Glutamatergic neuron (in vitro differentiated cells): Measurements from ENCODE around the gene MRPS14. TPM values are rescaled to one million over a fixed set of nuclear protein-coding genes. Genes with fewer than 3 reads are reported as not detected.

Experiments used
- DNase-seq: peaks from one replicate; pipeline ENCODE4 v3.0.0; 2022
- H3K27ac Mint-ChIP-seq: one replicate; pipeline ENCODE4 v1.8.0; 2020; ENCODE audit warnings: mild to moderate bottlenecking, mixed read lengths, inconsistent platforms; ENCODE audit not compliant: unreplicated experiment
- H3K27me3 Mint-ChIP-seq: one replicate; pipeline ENCODE4 v1.8.0; 2020; ENCODE audit warnings: mild to moderate bottlenecking, moderate library complexity, mixed read lengths, inconsistent platforms; ENCODE audit not compliant: unreplicated experiment
- H3K36me3 Mint-ChIP-seq: one replicate; pipeline ENCODE4 v1.8.0; 2020; ENCODE audit warnings: mild to moderate bottlenecking, mixed read lengths, inconsistent platforms; ENCODE audit not compliant: unreplicated experiment
- H3K4me1 Mint-ChIP-seq: one replicate; pipeline ENCODE4 v1.8.0; 2020; ENCODE audit warnings: mild to moderate bottlenecking, low read depth, mixed read lengths, inconsistent platforms; ENCODE audit not compliant: unreplicated experiment
- H3K4me3 Mint-ChIP-seq: one replicate; pipeline ENCODE4 v1.8.0; 2020; ENCODE audit warnings: mild to moderate bottlenecking, mixed read lengths, inconsistent platforms; ENCODE audit not compliant: unreplicated experiment
- H3K9me3 Mint-ChIP-seq: one replicate; pipeline ENCODE4 v1.8.0; 2020; ENCODE audit warnings: mild to moderate bottlenecking, moderate library complexity, mixed read lengths, inconsistent platforms; ENCODE audit not compliant: unreplicated experiment
- CTCF ChIP-seq: fragments of 200-600 bp; sonication (generic); IDR thresholded peaks from one replicate; pipeline ENCODE4 v1.5.0; 2021; ENCODE audit not compliant: partially characterized antibody, unreplicated experiment
- total RNA-seq: library from RNA; stranded (reverse); fragmentation: NEBNext Ultra II Directional; extraction: Animal tissue kit (Norgen Biotek cat#: 25700); gene quantifications from one replicate; pipeline ENCODE4 v1.2.1, GENCODE V29; 2021; ENCODE audit not compliant: unreplicated experiment

MRPS14 gene
- total RNA-seq, 1 donor from 2014 or later, result 35.3 TPM

- Mint-ChIP-seq H3K27me3 (no peaks in the 10 kb centered on the region), H3K4me1 (peaks cover 4% of the 10 kb centered on the region), H3K4me3 (no peak overlapping the region), H3K27ac (no peak overlapping the region), H3K36me3 (no peaks in the 10 kb centered on the region), H3K9me3 (no peaks in the 10 kb centered on the region)
- TF ChIP-seq CTCF, result no peak
- DNase-seq, result no peak
Measured at GRCh38 chr1:175009532-175009931, 13.7 kb downstream of the MRPS14 start.

DNA sequence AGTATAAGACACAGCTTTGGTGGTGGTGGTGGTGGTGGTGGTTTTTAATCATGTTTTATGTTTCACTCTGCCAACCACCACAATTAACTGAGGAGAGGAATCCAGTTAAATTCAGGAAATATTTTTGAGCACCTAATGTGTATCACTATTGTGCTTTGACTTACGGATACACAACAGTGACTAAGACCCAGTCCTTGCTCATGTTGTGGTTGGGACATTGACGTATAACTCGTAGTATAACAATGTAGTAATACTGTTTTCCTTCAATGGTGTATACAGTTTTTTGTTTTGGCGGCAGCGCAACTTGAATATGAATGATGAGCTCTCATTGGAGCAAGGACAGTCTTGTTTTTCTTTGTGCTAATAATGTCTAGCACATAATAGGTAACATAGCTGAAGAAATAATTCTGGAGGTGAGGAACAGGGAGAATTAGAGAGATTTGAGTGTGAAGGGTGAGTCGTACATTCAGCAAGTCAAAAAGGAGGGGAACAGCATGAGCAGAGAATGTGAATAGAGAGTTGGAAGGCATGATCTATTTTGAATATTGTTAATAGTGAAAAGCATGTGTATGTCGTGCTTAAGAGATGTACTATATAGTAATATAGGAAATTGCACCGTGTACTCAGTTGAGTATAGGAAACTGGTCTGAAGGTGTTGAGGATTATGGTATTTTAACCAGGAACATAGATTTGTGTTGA is 18.0 kb downstream of the MRPS14 start:
- Mint-ChIP-seq H3K4me1 (peaks cover 13% of the 10 kb centered on the region), H3K36me3 (no peaks in the 10 kb centered on the region), H3K27me3 (peaks cover 7% of the 10 kb centered on the region), H3K27ac (no peak overlapping the region), H3K9me3 (peaks cover 4% of the 10 kb centered on the region), H3K4me3 (no peak overlapping the region)
- TF ChIP-seq CTCF, result no peak
- DNase-seq, result no peak

DNA sequence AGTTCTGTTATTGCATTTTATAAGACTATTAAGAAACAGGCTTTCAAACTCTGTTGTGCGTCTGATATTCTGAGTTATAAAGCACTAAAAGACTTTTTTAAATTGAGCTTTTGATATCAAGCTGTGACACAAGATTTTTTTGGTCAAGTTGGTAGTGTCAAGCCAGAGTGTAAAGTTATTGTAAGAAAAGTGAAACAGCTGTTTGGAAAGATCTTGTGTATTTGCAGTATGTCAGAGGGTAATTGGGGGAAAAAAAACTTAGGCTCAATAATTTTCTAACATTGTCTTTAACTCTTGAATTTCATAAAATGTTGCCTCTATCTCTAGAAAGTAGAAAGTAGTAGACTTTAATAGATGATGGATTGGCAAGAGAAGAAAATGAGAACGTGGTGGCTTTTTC is 19.7 kb downstream of the MRPS14 start:
- no peak overlapping the region for H3K4me3 Mint-ChIP-seq
- no peak for DNase-seq
- peaks cover 7% of the 10 kb centered on the region for H3K27me3 Mint-ChIP-seq
- H3K4me1 Mint-ChIP-seq, result peaks cover 13% of the 10 kb centered on the region
- H3K36me3 Mint-ChIP-seq, result no peaks in the 10 kb centered on the region
- TF ChIP-seq CTCF, result no peak
- H3K27ac Mint-ChIP-seq, result peak overlapping the region; percentile 23
- H3K9me3 Mint-ChIP-seq, result peaks cover 4% of the 10 kb centered on the region

DNA sequence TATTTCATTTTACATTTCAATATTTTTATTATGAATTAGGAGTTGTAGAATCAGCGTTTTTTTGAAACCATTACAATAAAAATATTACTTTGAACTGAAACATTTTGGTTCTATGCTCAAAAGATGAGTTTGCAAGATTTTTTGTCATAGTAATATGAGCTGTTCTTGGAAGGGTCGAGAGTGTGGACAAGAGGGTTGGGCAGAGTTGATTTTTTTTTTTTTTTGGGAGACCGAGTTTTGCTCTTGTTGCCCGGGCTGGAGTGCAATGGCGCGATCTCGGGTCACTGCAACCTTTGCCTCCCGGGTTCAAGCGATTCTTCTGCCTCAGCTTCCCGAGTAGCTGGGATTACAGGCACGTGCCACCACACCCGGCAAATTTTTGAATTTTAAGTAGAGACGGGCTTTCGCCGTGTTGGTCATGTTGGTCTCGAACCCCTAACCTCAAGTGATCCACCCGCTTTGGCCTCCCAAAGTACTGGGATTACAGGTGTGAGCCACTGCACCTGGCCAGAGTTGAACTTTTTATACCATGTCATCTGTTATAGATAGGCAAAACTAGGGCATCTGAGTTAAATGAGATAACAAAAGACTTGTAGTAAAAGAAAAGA is 20.2 kb downstream of the MRPS14 start:
- no peak for TF ChIP-seq CTCF
- H3K4me1 Mint-ChIP-seq, result peaks cover 13% of the 10 kb centered on the region
- no peak overlapping the region for H3K4me3 Mint-ChIP-seq
- peaks cover 4% of the 10 kb centered on the region for H3K9me3 Mint-ChIP-seq
- no peak overlapping the region for H3K27ac Mint-ChIP-seq
- no peak for DNase-seq
- no peaks in the 10 kb centered on the region for H3K36me3 Mint-ChIP-seq
- peaks cover 7% of the 10 kb centered on the region for H3K27me3 Mint-ChIP-seq

GRCh38 chr1:175000697-175001187 is 22.5 kb downstream of the MRPS14 start:
- H3K9me3 Mint-ChIP-seq, result peaks cover 4% of the 10 kb centered on the region
- H3K27me3 Mint-ChIP-seq, result peaks cover 7% of the 10 kb centered on the region
- H3K4me3 Mint-ChIP-seq, result peak overlapping the region; percentile 86
- TF ChIP-seq CTCF, result no peak
- H3K4me1 Mint-ChIP-seq, result peaks cover 13% of the 10 kb centered on the region
- no peak for DNase-seq
- H3K36me3 Mint-ChIP-seq, result no peaks in the 10 kb centered on the region
- H3K27ac Mint-ChIP-seq, result peak overlapping the region; percentile 56
